Ishikawa (cell line): Measurements from ENCODE around the gene CHCHD6.

Source experiments
- TCF12 ChIP-seq: IDR thresholded peaks from 2 replicates; pipeline ENCODE4 v1.6.1; 2012; ENCODE audit warnings: low read depth
- TEAD4 ChIP-seq: IDR thresholded peaks from 2 replicates; pipeline ENCODE4 v1.6.1; 2012

DNA sequence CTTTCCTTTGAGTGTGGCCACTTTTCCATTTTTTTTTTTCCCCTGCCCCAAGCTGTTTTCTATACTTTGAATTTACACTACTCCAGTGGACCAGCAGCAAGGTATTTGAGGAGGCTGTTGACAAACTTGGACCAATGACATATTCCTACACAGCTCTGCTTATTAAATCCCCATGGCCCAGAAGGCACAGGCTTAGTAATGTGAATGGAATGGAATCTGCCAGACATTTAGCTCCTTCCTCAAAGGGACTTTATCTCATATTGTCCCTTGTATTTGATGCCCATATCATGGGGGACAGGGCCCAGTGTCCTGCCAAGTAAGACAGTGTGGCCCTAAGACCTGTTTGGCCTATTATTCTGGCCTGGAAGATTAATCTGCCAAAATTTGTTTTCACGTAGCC is 107.5 kb downstream of the CHCHD6 start:
- TF ChIP-seq TEAD4 (no peak), TCF12 (no peak)
